Loucy (cell line): Measurements from ENCODE around the gene STOML3.

Experiments used
- EZH2phosphoT487 ChIP-seq: fragments of 200-600 bp; IDR thresholded peaks from 2 replicates; pipeline ENCODE4 v1.6.1; 2018; ENCODE audit warnings: antibody characterized with exemption, mild to moderate bottlenecking, moderate library complexity, borderline replicate concordance
- TF ChIP-seq, protein P1 (sequence below): fragments of 200-600 bp; sonication (generic); conservative IDR thresholded peaks from 2 replicates; pipeline ENCODE4 v1.5.1; 2014; ENCODE audit warnings: mild to moderate bottlenecking, antibody characterized with exemption, low read length

DNA sequence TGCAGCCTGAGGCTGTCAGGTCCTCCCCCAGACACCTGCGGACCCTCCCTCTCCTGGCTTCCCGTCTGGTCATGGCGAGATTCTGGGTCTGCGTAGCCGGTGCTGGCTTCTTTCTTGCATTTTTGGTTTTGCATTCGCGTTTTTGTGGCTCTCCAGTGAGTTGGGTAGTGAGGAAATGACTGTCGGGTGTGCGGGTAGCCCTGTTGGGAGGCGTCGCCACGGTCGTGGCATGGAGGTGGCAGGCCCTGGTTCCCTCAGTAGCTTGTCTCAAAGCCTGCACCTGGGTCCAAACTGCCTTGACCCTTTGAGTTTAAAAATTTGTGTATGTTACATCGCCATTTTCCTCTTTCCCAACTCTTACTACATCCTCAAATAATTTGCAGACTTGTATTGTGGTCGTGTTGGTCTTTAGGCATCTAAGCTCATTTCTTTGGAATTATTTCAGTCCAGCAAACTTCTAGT lies 48.0 kb upstream of the STOML3 start:
- TF ChIP-seq, protein P1, sequence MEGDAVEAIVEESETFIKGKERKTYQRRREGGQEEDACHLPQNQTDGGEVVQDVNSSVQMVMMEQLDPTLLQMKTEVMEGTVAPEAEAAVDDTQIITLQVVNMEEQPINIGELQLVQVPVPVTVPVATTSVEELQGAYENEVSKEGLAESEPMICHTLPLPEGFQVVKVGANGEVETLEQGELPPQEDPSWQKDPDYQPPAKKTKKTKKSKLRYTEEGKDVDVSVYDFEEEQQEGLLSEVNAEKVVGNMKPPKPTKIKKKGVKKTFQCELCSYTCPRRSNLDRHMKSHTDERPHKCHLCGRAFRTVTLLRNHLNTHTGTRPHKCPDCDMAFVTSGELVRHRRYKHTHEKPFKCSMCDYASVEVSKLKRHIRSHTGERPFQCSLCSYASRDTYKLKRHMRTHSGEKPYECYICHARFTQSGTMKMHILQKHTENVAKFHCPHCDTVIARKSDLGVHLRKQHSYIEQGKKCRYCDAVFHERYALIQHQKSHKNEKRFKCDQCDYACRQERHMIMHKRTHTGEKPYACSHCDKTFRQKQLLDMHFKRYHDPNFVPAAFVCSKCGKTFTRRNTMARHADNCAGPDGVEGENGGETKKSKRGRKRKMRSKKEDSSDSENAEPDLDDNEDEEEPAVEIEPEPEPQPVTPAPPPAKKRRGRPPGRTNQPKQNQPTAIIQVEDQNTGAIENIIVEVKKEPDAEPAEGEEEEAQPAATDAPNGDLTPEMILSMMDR = no peak
- TF ChIP-seq EZH2phosphoT487 = no peak
